ENCODE data around the gene MAP4K1.
"Not testable (repeated sequence)": the region's sequence is repeated elsewhere in the genome, so short reads cannot be mapped to it uniquely, and the experiment has no call there.

The MAP4K1 gene

DNA sequence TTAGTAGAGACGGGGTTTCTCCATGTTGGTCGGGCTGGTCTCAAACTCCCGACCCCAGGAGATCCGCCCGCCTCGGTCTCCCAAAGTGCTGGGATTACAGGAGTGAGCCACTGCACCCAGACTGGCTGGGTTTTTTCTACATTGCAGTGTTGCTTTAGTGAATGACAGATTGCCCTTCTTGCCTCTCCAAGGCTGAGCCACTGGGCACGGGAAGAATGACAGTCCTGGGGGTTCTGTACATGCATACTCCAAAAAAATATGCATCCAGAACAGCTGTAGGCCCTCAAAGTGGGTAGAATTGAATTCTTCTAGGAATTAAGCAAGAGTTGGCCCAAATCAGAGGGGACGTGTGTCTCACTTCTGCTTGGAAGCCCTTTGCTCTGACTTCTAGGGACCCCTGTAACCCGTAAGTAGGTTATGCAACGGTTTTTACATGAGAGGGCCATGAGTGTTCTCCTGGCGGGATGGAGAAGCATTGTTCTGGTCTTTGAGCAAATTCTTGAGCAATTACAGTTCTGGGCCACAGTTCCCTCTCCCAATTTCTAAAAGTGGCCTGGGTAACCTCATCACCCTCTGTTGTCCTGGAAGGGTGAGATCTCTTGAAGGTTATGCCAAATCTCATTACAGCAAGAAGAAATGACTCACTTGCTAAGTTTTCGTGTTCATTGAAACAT lies 33.3 kb upstream of the MAP4K1 start:
- no peak for DNase-seq

DNA sequence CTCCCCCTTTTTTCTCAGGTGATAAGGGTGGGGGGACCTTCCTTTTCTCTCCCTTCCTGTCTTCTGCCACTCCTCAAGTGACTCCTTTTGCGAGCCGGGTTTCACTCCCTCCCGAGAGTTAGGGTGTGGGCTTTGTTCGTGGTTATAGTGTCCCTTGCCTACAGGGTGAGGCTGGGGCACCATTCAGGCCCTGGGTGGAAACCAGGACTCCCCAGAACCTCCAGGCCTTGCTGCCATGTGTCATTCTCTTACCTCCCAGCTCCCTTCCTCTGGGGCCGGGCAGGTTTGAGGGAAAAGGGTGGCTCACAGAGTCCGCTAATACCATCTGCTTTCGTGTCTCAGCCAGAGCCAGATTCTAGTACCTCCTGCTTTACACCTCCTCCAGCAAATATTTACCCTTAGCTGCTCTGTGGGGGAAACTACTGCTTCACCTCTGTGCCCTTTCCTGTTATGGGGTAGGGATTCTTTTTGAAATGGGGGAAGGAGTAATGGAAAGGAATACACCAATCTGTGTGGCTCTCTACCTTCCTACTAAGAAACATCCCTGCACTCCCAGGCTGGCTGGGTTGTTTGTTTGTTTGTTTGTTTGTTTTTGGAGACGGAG lies 32.5 kb upstream of the MAP4K1 start:
- DNase-seq = peak in 1 of 2 experiments; percentile 5

DNA sequence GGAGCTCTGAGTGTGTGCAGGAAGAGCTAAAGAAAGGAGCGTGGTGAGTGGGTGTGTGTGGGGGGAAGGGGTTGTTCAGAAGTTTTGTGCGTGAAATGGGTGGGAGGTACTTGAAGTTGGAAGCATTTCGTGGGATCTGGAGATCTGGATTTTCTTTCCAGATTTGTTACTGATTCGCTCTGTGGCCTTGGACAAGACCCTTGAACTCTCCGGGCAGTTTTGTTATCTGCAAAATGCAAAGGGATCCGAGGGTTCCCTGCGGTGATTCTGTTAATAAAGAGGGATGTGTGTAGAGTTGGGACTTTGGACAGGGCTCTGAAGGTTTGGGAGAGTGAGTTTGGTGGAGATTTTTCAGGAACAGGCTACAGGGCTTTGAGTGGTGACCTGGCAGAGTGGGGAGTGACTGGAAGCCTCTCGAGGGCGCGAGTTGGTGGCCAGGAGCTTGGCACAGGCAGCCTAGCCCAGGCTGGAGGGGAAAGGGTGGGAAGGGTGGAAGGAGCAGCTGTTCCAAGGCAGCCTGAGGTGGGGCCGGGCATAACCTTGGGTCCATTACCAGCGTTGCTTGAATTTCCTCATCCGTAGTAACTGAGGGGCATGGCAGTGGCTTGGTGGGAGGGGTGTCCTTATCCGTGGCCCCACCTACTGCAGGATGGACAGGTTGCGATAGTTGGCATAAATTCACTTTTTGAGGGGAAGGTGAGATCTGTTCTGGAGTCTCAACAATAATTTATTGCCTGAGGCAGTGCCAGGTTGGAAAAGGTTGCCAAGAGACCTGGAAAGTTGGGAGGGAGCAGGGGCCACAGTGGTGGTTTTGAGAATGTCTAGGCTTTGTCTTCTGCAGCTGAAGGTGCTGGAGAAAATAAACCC lies 31.8 kb upstream of the MAP4K1 start:
- peak in 1 of 2 experiments; percentile 30 for DNase-seq

DNA sequence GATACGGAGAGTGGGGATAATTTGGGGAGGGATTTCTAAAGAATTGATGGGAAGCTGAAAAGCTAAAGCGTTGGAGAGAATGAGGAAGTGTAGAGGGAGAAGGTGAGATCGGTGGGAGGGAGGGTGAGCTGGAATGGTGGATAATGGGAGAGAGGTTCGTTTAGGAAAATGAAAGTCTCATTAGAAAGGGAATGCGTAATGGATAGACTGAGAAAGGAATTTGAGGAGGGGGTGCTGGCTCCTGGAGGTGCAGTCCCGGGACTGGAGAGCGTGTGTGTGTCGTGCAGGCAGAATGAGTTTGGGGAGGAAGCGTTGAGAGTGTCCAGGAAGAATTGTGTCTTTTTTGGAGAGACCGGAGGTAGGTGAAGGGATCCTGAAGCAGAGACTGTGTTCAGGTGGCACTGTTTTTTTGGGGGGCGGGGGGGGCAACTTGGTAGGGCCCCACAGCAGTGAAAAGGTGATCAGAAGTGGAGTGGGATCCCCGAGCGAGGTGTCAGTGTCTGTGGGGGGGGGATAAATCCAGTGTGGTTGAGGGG lies 31.1 kb upstream of the MAP4K1 start:
- no peak for DNase-seq

DNA sequence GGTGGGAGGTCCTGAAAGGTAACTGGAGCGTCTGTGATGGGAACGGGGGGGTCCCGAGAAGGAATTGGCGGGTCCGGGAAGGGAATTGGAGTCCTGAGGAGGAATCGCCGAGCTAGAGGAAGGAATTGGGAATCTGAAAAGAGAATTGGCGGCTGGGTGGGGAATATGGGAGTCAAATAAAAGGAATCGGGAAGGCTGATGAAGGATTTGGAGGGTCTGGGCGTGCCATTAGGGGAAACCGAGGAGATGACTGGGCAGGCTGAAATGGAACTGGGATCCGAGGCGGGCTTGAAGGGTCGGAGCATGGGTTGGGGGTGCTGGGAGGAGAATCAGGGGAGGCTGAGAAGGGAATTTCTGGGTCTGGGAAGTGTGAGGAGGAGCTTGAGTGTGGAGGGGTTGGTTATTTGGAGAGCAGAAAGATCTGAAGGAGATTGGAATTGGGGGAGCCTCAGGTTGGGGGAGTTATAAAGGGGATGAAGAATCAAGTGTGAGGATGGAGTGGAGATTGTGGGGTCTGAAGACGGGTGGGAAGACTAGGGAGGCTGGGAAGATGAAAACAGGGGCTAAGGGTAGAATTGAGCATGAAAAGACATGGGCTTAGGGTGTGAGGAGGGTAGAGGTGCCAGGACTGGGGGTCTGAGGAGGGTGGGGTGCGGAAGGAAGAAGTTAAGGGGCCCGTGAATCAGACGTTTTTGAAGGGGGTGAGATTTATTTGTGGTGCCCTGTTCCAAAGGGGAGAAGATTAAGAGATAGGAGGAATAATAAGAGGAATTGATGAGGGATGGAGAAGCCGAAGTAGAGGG lies 30.4 kb upstream of the MAP4K1 start:
- no peak for DNase-seq

DNA sequence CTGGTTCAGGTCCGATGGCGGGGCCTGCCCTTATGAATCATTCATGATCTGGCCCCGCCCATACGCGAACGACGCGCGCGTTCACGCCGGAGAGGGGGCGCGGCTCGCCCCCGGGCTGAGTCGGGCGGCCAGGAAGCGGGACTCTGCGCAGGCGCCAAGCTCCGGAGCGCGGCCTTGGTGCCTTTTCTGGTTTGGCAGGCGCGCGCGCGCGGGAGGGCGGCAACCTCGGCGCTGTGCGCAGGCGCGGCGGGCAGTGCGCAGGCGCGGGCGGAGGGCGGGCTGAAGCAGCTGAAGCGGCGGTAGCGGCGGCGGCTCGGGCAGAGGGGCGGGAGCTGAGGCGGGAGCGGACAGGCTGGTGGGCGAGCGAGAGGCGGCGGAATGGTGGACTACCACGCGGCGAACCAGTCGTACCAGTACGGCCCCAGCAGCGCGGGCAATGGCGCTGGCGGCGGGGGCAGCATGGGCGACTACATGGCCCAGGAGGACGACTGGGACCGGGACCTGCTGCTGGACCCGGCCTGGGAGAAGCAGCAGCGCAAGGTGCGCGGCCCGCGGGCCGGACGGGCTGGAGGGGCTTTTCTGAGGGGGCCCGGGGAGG lies 29.7 kb upstream of the MAP4K1 start, which contains the start of gene ACTN4:
Gene ACTN4 (plus strand): TSS at position 282 of the 598 bp plus-strand sequence. CDS start 97 bp downstream, at position 379.
- DNase-seq = peak; percentile 96 to 97

DNA sequence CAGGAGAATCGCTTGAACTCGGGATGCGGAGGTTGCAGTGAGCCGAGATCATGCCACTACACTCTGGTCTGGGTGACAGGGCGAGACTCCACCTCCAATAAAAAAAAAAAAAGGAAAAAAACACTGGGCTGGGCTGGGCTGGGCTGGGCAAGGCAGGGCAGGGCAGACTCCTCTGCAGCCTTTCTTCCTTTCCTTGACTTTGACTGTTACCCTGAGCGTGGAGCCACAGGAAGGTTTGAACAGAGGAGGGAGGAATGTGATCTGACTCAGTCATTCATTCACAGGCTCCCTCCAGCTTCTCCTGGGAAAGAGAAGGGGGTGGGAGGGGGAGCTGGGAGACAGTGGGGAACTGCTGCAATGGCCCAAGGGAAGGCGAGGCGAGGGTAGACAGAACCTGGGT lies 27.0 kb upstream of the MAP4K1 start:
- DNase-seq = no peak

DNA sequence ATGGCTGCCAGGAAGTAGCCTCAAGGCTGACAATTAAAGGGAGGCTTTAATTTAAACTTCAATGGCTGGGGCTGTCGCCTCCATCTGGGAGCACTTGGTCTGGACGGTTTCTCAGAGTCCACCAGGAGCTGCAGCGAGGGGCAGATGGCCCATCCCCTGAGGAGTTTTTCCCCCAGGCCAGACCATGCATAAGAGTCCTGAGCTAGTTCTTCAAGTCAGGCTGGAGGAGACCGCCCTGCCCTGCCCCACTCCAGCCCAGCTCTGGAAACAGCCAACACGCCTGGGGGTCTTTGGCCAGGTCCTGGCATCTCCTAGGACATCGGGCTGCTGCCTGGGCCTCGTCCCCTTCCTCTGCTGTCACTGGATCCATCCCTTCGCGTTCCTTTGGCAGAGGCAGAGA lies 24.4 kb upstream of the MAP4K1 start:
- DNase-seq = no peak

DNA sequence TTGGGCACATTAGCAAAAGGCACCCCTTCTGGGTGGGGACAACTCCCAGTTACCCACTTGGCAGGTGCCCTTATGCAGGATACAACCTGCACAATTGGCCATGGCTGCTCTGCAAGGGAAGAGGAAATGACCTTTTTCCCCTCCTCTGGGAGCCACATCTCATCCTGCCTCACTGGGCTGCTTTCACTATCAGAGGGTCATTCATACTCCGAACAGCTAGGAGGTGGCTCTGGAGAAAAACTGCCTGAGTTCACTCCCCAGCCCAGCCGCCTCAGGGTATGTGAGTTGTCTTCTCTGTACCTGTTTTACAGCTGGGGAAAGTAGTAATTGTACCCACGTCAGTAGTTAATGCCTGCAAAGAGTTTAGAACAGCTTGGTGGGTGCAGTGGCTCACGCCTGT lies 22.6 kb upstream of the MAP4K1 start:
- no peak for DNase-seq

DNA sequence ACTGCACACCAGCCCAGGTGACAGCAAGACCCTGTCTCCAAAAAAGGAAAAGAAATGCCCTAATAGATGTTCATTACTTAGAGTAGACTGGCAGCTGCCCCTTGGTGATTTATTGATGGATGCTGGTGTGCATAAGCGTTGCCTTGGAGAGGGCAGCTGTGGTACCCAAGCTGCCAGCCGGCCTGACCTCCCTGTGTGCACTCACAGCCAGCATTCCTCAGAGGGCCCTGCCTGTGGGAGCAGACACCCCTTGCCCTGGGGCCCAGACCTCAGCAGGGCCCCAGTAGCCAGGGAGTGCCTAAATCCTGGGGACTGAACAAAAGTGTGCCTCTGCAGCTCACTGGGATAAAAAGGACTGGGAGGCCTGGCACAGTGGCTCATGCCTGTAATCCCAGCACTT lies 21.9 kb upstream of the MAP4K1 start:
- no peak for DNase-seq

DNA sequence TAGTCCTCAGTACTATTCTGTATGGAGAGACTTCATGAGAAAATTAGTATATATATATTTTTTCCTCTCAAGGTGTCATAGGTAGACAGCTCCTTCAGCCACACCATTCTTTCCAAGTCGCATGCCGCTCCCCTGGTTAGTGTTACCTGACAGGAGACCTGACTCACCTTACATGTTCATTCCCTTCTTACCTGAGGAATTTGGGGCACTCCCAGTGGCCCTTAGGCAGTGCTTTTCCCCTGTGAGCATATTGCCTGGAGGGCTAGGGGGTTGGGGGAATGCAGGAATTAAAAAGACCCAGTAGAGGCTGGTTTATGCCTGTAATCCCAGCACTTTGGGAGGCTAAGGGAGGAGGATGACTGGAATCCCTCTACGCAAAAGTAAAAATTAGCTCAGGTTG lies 20.7 kb upstream of the MAP4K1 start:
- no peak for DNase-seq

DNA sequence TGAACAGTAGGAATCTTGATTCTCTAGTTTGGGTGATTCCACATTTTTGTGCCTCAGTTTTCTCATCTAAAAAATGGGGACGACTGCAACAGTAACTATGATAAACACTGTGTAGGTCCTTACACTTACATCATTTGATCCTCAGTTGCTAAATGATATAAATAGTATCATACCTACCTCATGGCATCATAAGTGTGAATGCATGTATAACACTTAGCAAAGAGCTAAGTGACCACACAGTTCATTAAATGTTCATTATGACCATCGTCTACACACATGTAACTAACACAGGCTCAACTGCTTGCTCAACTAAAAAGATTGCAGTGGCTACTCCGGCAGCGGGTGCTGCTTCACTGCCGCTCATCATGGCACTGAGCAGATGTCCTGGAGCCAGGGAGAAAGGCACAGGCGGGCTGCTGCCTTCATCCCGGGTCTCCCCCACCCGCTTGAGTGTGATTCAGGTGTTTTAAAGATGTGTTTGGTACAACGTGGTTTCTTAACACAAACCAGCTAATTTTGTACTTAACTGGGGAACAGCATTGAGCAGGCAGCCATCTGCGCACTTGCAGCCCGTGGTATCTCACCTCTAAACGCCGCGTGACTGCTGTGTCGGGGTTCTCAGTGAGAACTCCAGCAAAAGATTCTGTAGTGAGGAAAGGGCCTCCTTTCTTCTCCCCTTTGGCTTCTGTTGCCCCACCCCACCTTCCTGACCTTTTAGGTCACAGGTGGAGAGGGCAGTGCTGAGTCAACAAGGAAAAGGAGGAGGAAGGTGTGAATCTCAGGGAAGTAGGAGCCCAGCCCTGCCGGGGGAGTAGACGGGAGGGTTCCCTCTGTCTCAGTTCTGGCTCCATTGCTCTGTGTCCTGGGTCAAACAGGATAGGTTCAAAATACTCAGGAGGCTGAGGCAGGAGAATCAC lies 18.0 kb upstream of the MAP4K1 start:
- no peak for DNase-seq

DNA sequence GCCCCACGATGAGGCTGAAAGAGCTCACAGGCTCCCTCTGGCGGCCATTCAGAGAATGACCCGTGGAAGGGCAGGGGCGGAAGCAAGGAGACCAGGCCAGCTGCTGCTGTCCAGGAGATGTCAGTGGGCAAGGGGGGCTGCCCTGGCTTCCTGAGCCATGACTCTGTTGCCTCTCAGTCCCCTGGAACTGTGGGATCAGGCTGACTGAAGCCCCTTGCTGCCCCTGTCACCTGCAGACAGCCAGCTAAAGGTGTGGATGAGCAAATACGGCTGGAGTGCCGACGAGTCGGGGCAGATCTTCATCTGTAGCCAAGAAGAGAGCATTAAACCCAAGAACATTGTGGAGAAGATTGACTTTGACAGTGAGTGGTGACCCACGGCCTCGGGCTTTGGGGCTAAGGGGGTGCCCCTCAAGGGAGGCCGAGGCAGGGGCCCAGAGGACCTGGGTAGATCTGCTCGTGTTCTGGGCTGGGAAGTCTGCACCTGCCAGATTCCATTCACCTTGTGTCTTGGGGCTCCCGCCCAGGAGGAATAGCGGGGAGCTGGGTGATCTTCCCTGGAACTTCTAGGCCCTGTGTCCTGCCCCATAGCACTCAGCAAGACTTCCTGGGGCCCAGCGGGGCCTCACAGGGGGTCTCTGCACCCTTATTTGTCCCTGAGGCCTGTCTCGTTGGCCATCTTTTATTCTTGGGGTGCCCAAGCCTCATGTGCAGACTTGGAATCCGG lies 17.2 kb upstream of the MAP4K1 start:
- DNase-seq = peak; percentile 52 to 57

DNA sequence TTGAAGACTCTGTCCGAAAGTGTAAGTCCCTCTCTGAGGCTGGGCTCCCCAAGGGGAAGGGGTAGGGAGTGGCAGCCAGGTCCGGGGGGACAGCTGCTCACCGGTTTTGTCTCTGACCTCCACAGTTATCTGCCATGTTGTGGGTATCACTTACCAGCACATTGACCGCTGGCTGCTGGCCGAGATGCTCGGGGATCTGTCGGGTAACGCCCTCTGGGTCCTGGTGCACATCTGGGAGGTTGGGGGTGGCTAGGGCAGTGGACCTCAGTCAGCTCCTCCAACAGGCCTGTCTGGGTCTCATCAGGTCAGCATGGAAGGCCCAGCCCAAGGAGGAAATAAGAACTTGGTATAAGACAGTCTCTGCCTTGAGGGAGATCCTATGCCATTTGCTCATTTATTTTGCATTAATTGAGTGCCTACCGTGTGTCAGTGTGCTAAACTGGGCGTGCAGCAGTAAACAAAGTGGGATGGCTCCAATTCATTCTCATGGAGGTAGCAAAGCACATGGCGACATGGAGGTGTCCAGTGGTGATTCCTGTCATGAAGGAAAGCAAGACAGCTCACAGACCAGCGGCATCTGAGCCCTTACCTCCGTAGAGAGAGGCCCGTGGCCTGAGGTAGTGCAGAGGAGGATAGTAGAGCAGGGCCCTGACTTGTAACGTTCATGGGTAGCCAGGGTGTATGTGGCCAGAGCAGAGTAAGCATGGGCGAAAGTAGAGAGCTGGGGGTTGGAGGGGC lies 14.9 kb upstream of the MAP4K1 start:
- DNase-seq = no peak

DNA sequence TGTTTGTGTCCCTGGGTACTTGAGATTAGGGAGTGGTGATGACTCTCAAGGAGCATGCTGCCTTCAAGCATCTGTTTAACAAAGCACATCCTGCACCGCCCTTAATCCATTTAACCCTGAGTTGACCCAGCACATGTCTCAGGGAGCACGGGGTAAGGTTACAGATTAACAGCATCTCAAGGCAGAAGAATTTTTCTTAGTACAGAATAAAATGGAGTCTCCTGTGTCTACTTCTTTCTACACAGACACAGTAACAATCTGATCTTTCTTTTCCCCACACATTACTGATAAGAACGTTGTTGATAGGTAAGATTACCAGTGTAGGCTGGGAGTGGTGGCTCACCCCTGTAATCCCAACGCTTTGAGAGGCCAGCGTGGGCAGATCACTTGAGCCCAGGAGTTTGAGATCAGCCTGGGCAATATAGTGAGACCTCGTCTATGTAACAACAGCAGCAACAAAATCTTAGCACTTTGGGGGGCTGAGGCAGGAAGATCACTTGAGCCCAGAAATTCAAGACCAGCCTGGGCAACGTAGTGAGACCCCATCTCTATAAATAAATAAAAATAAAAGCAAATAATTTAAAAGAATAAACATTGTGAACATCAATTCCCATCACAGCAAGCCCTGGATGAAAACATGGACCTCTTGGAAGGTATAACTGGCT lies 14.2 kb upstream of the MAP4K1 start:
- not testable (repeated sequence) for DNase-seq

DNA sequence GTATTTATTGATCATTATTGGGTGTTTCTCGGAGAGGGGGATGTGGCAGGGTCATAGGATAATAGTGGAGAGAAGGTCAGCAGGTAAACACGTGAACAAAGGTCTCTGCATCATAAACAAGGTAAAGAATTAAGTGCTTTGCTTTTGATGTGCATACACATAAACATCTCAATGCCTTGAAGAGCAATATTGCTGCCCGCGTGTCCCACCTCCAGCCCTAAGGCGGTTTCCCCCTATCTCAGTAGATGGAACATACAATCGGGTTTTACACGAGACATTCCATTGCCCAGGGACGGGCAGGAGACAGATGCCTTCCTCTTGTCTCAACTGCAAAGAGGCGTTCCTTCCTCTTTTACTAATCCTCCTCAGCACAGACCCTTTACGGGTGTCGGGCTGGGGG lies 13.5 kb upstream of the MAP4K1 start:
- not testable (repeated sequence) for DNase-seq

DNA sequence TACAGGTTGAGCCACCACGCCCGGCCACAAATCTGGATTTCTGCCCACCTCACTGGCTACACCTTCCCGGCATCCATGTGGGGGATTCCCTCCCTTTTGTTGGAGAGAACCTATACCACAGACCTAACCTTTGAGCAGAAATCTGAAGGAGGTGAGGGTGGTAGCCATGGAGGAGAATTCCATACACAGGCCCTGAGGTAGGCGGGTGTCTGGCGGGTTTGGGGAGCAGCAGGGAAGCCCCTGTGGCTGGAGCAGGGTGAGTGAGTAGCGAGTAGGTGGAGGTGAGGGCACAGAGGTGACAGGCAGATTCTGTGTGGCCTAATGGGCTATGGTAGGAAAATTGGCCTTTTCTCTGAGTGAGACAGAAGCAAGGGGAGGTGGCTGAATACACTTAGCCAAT lies 11.8 kb upstream of the MAP4K1 start:
- no peak for DNase-seq

DNA sequence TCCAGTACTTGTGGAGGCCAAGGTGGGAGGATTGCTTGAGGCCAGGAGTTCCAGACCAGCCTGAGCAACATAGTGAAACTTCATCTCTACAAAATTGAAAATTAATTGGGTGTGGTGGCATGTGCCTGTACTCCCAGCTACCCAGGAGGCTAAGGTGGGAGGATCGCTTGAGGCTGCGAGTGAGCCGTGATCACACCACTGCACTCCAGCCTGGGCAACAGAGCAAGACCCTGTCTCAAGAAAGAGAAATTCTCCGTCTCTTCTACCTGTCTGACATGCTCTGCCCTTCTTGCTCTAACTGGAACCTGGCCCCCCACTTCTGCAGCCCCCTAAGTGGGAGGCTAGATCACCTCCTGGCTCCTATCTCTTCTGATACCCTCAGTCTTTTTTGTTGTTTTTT lies 8.6 kb upstream of the MAP4K1 start:
- no peak for DNase-seq

DNA sequence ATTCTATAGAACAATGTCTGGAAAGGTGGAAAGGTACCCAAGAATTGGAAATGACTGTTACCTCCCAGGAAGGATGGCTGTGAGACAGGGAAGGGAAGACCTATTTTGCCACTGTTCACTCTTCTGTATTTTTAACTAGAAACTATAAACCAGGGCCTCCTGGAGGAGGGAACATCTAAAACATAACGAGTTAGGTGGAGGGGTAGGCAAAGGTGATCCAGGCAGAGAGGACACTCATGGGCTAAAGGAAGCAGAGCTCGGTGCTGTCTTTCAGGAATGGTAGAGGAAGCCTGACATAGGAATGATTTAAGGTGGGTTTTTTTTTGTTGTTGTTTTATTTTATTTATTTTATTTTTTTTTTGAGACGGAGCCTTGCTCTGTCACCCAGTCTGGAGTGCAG lies 7.1 kb upstream of the MAP4K1 start:
- DNase-seq = no peak

Measured in NCI-H2081 (cell line).